ENCODE data around the gene RPIA. TPM values are rescaled to one million over a fixed set of nuclear protein-coding genes. Genes with fewer than 3 reads are reported as not detected.

RPIA gene
- total and polyA plus RNA-seq, 7 donors, result 14.1 to 45.6 (median 21.2) TPM

DNA sequence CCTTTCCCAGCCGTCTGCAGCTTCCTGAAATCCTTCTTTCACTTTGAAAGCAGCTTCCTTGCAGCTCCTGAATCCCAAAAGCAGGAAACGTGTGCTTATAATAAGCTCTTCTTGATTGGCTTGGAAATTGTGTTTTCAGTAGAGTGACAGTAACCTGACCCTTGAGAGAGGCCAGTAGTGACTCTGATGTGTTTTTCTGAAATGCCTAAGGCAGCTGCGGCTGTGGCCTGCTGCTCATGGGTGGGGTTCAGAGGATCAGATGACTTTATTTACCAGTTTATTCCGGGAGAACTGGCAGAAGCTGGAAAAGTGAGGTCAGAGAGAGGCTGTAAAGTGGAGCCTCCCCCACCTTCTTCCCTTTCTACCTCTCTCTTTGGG, 31.9 kb upstream of the RPIA start:
- intact Hi-C loops (cut with DNase I), result loop anchor here in 1 of 2 donors (1.0 kb wide), 1 partner anchor 31 kb away; no protein-coding TSS in a partner anchor
- peak overlapping the region; percentile 95 for H3K27ac ChIP-seq
- TF ChIP-seq, protein P1, sequence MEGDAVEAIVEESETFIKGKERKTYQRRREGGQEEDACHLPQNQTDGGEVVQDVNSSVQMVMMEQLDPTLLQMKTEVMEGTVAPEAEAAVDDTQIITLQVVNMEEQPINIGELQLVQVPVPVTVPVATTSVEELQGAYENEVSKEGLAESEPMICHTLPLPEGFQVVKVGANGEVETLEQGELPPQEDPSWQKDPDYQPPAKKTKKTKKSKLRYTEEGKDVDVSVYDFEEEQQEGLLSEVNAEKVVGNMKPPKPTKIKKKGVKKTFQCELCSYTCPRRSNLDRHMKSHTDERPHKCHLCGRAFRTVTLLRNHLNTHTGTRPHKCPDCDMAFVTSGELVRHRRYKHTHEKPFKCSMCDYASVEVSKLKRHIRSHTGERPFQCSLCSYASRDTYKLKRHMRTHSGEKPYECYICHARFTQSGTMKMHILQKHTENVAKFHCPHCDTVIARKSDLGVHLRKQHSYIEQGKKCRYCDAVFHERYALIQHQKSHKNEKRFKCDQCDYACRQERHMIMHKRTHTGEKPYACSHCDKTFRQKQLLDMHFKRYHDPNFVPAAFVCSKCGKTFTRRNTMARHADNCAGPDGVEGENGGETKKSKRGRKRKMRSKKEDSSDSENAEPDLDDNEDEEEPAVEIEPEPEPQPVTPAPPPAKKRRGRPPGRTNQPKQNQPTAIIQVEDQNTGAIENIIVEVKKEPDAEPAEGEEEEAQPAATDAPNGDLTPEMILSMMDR (IDR thresholded peaks at IDR 0.05), result no peak
- no peaks in the 10 kb centered on the region for H3K36me3 ChIP-seq (ENCODE audit: insufficient read depth in 1 of 2, low read depth in 1 of 2)
- ATAC-seq, result peak; percentile 95 to 98 (median 96)
- H3K9me3 ChIP-seq, result no peaks in the 10 kb centered on the region
- peaks cover 29% of the 10 kb centered on the region for H3K4me1 ChIP-seq
- 4 to 8% (median 4%) methylated on average over 4 of the region's 4 CpGs for WGBS, 3 donors
- H3K4me3 ChIP-seq, result peak overlapping the region; percentile 55
- no peaks in the 10 kb centered on the region for H3K27me3 ChIP-seq (ENCODE audit: insufficient read depth in 3 of 3, low read length in 2 of 3)
- peak; percentile 44 to 82 for DNase-seq

DNA sequence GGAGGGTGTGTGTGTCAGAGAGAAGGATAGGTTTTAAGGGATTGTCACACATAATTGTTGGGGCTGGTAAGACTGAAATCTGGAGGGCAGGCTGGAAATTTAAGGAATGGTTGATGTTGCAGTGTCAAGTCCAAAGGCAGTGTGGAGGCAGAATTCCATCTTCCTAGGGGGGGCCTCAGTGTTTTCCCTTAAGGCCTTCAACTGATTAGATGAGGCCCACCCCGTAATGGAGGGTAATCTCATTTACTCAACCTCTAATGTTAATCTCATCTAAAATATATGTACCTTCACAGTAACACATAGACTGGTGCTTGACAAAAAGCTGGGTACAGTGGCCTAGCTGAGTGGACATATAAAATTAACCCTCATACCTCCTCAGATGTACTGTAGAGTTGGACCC, 30.9 kb upstream of the RPIA start:
- Histone ChIP-seq H3K4me3 (no peak overlapping the region), H3K27me3 (ENCODE audit: insufficient read depth in 3 of 3, low read length in 2 of 3) (no peaks in the 10 kb centered on the region), H3K27ac (peak overlapping the region; percentile 95), H3K36me3 (ENCODE audit: insufficient read depth in 1 of 2, low read depth in 1 of 2) (no peaks in the 10 kb centered on the region), H3K9me3 (no peaks in the 10 kb centered on the region), H3K4me1 (peaks cover 29% of the 10 kb centered on the region)
- DNase-seq (no peak), ATAC-seq (no peak)
- intact Hi-C loops (cut with DNase I), result no loop called here
- TF ChIP-seq, protein P1 (IDR thresholded peaks at IDR 0.05), result no peak
- WGBS, 3 donors, result 87 to 100% (median 95%) methylated on average over 1 of the region's 1 CpG

DNA sequence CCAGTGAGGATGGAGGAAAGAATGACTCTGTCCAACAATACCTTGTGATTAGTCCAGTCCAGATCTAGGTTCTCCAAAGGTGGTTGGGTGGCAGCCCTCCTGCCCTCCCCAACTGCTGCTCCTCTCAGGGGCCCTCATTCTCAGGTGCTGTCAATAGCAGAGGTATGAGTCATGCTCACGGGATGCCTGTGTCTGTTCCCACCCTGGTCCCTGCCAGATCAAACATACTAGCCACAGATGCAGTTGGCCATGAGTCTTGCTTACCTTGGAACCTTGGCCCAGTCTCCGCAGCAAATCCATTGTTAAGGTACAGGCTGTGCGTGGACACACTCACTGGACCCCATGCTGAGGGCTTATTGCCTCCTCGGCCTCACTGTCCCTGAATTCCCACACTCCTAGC, 24.9 kb upstream of the RPIA start:
- WGBS, 3 donors, result 82 to 89% (median 85%) methylated on average over 4 of the region's 4 CpGs
- DNase-seq (no peak), ATAC-seq (no peak)
- intact Hi-C loops (cut with DNase I), result loop anchor here in 1 of 2 donors (5.0 kb wide), 1 partner anchor 39 kb away; the partner anchor contains the start of gene EIF2AK3
- H3K36me3 ChIP-seq (ENCODE audit: insufficient read depth in 1 of 2, low read depth in 1 of 2), result no peaks in the 10 kb centered on the region
- H3K9me3 ChIP-seq, result no peaks in the 10 kb centered on the region
- no peak overlapping the region for H3K27ac ChIP-seq
- H3K4me1 ChIP-seq, result peaks cover 9% of the 10 kb centered on the region
- TF ChIP-seq, protein P1 (IDR thresholded peaks at IDR 0.05), result no peak
- no peaks in the 10 kb centered on the region for H3K27me3 ChIP-seq (ENCODE audit: insufficient read depth in 3 of 3, low read length in 2 of 3)
- no peak overlapping the region for H3K4me3 ChIP-seq

DNA sequence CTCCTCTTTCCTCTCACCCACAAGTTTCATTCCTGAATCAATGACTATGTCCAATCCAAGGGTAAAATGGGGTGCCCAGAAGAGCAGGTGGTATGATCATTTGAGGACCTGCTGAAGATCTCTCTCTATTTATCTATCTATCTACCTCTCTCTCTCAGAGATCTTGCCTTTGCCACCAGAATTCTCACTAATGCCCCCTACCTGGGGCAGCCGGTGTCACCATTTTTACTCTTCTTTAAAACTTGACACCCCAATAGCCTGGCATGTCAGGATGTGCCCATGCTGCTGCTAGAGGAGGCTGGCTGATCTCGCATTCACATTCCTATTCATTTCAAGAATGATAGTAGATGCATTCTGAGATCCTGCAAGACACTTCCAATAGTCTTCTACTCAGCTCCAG, 24.3 kb upstream of the RPIA start:
- DNase-seq (no peak), ATAC-seq (no peak)
- no peaks in the 10 kb centered on the region for H3K36me3 ChIP-seq (ENCODE audit: insufficient read depth in 1 of 2, low read depth in 1 of 2)
- TF ChIP-seq, protein P1 (IDR thresholded peaks at IDR 0.05), result no peak
- no peak overlapping the region for H3K27ac ChIP-seq
- 89 to 100% (median 89%) methylated on average over 2 of the region's 2 CpGs for WGBS, 3 donors
- no peak overlapping the region for H3K4me3 ChIP-seq
- peaks cover 9% of the 10 kb centered on the region for H3K4me1 ChIP-seq
- no peaks in the 10 kb centered on the region for H3K9me3 ChIP-seq
- H3K27me3 ChIP-seq (ENCODE audit: insufficient read depth in 3 of 3, low read length in 2 of 3), result no peaks in the 10 kb centered on the region
- intact Hi-C loops (cut with DNase I), result loop anchor here in 1 of 2 donors (5.0 kb wide), 1 partner anchor 40 kb away; the partner anchor contains the start of gene EIF2AK3

DNA sequence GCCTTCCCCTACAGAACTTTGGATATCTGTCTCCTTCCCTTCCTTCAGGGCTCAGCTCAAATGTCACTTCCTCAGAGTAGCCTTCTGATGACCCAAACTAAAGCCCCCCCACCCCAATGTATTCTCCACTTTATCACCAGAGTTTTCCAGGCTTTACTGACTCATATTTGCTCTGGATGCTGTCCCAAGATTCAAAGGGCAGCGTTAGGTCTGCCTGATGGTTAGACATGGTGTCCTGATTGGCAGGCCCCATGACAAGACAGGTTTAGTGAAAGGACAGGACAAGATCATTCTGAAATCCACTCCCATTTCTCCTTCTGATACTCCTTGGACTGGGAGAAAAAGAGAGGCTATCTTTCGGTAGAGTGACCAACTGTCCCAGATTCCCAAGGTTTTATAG, 22.6 kb upstream of the RPIA start:
- peaks cover 9% of the 10 kb centered on the region for H3K4me1 ChIP-seq
- no peak overlapping the region for H3K4me3 ChIP-seq
- intact Hi-C loops (cut with DNase I), result loop anchor here in 1 of 2 donors (5.0 kb wide), 1 partner anchor 42 kb away; the partner anchor contains the start of gene EIF2AK3

More for the DNA sequence above, 22.6 kb upstream of the RPIA start:
- Histone ChIP-seq H3K27me3 (ENCODE audit: insufficient read depth in 3 of 3, low read length in 2 of 3) (no peaks in the 10 kb centered on the region), H3K27ac (peak overlapping the region; percentile 56), H3K36me3 (ENCODE audit: insufficient read depth in 1 of 2, low read depth in 1 of 2) (no peaks in the 10 kb centered on the region), H3K9me3 (no peaks in the 10 kb centered on the region)
- ATAC-seq, result peak in 3 of 4 donors; percentile 23 to 50 (median 33)
- no peak for DNase-seq
- TF ChIP-seq, protein P1 (IDR thresholded peaks at IDR 0.05), result no peak
- 83 to 88% (median 85%) methylated on average over 2 of the region's 2 CpGs for WGBS, 3 donors
